OCI-LY1 (cell line): ENCODE results near the gene ZNF354C.

Experiments used
- CTCF ChIP-seq: fragments of 200-600 bp; sonication (generic), shearing (Covaris generic); IDR thresholded peaks from 2 replicates; pipeline ENCODE4 v1.5.1; 2017; ENCODE audit warnings: mild to moderate bottlenecking, antibody characterized with exemption, low read length, moderate library complexity, mixed read lengths
- EZH2 ChIP-seq: fragments of 200-600 bp; sonication (generic), shearing (Covaris generic); IDR thresholded peaks from 2 replicates; pipeline ENCODE4 v1.8.0; 2017; ENCODE audit warnings: borderline replicate concordance, mixed run types, mild to moderate bottlenecking, antibody characterized with exemption, low read length, moderate library complexity, mixed read lengths

DNA sequence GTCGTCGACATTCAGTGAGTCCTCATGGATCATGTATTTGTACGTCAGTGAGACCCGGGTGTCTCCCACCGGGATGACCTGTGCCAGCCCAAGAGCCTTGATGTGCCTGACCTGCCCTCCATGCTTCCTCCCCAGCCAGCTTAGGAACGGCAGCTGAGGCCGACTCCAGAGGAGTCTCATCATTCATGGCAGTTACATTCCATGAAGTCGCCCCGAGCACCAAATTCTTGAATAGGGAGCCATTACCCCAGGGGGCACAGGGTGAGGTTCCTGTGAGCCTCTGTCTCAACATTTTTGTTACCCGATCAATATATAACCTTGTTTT is 67.8 kb downstream of the ZNF354C start:
- no peak for TF ChIP-seq EZH2
- TF ChIP-seq CTCF = no peak
